Stimulated activated CD8-positive, alpha-beta memory T cell treated with anti-CD3 and anti-CD28 coated beads, Interleukin-15, amount 100 ng/mL, for 1 hour (primary cell): Measurements from ENCODE around the gene LRP1B.

ENCODE experiments used
- DNase-seq: peaks from one replicate; pipeline ENCODE4 v3.0.0-alpha.2; 2020; ENCODE audit warnings: low read depth

Gene LRP1B

GRCh38 chr2:140528982-140529381 is 1601.8 kb downstream of the LRP1B start:
- DNase-seq, result no peak

- DNase-seq, result no peak
Measured at GRCh38 chr2:140526575-140526974, 1604.2 kb downstream of the LRP1B start.

- no peak for DNase-seq
Measured at GRCh38 chr2:140512106-140512505, 1618.7 kb downstream of the LRP1B start.

- no peak for DNase-seq
Measured at GRCh38 chr2:140509765-140510164, 1621.1 kb downstream of the LRP1B start.

GRCh38 chr2:140508756-140509155 is 1622.1 kb downstream of the LRP1B start:
- DNase-seq, result no peak

- DNase-seq, result no peak
Measured at GRCh38 chr2:140506606-140507005, 1624.2 kb downstream of the LRP1B start.

GRCh38 chr2:140504601-140505000 is 1626.2 kb downstream of the LRP1B start:
- no peak for DNase-seq

- DNase-seq, result no peak
Measured at GRCh38 chr2:140502951-140503630, 1627.7 kb downstream of the LRP1B start.

- DNase-seq, result no peak
Measured at GRCh38 chr2:140498360-140498759, 1632.5 kb downstream of the LRP1B start.

- no peak for DNase-seq
Measured at GRCh38 chr2:140496714-140497113, 1634.1 kb downstream of the LRP1B start.

GRCh38 chr2:140491876-140492275 is 1638.9 kb downstream of the LRP1B start:
- DNase-seq, result no peak

- no peak for DNase-seq
Measured at GRCh38 chr2:140489193-140489592, 1641.6 kb downstream of the LRP1B start.

- no peak for DNase-seq
Measured at GRCh38 chr2:140481136-140481535, 1649.7 kb downstream of the LRP1B start.

- DNase-seq, result no peak
Measured at GRCh38 chr2:140473851-140474250, 1657.0 kb downstream of the LRP1B start.

GRCh38 chr2:140472676-140473075 is 1658.1 kb downstream of the LRP1B start:
- DNase-seq, result no peak

- DNase-seq, result no peak
Measured at GRCh38 chr2:140465301-140465700, 1665.5 kb downstream of the LRP1B start.

GRCh38 chr2:140462990-140463389 is 1667.8 kb downstream of the LRP1B start:
- no peak for DNase-seq

GRCh38 chr2:140457483-140457882 is 1673.3 kb downstream of the LRP1B start:
- DNase-seq, result no peak

GRCh38 chr2:140455315-140455714 is 1675.5 kb downstream of the LRP1B start:
- DNase-seq, result no peak

- DNase-seq, result no peak
Measured at GRCh38 chr2:140454717-140455116, 1676.1 kb downstream of the LRP1B start.

GRCh38 chr2:140451324-140451723 is 1679.5 kb downstream of the LRP1B start:
- DNase-seq, result no peak

GRCh38 chr2:140442319-140442718 is 1688.5 kb downstream of the LRP1B start:
- DNase-seq, result no peak

- DNase-seq, result no peak
Measured at GRCh38 chr2:140440815-140441214, 1690.0 kb downstream of the LRP1B start.

GRCh38 chr2:140436936-140437335 is 1693.9 kb downstream of the LRP1B start:
- no peak for DNase-seq
